Activated T-helper 2 cell treated with anti-CD3 and anti-CD28 coated beads, Interferon-gamma antibody, Interleukin-2, Interleukin-4, amounts not matched to agents 10 μg/mL and 5 μg/mL and 100 μg/mL, durations not matched to agents 14 hours and 24 hours and 36 hours (primary cell): ENCODE results near the gene ZNF285. TPM values are rescaled to one million over a fixed set of nuclear protein-coding genes. Genes with fewer than 3 reads are reported as not detected.
"Not testable (repeated sequence)": the region's sequence is repeated elsewhere in the genome, so short reads cannot be mapped to it uniquely, and the experiment has no call there.

Experiments used
- DNase-seq: peaks from one replicate; pipeline ENCODE4 v3.0.0; 2021; ENCODE audit warnings: low spot score
- H3K27ac Mint-ChIP-seq: one replicate; pipeline ENCODE4 v1.8.0; 2021; ENCODE audit warnings: mixed read lengths
- H3K27me3 Mint-ChIP-seq: one replicate; pipeline ENCODE4 v1.8.0; 2021; ENCODE audit warnings: low read depth, mixed read lengths
- H3K36me3 Mint-ChIP-seq: one replicate; pipeline ENCODE4 v1.8.0; 2021; ENCODE audit warnings: low read depth, mixed read lengths
- H3K4me1 Mint-ChIP-seq: one replicate; pipeline ENCODE4 v1.8.0; 2021; ENCODE audit warnings: low read depth, mixed read lengths
- H3K4me3 Mint-ChIP-seq: one replicate; pipeline ENCODE4 v1.8.0; 2021; ENCODE audit warnings: low read depth, mild to moderate bottlenecking, moderate library complexity, mixed read lengths
- H3K9me3 Mint-ChIP-seq: one replicate; pipeline ENCODE4 v1.8.0; 2021; ENCODE audit warnings: mixed read lengths
- intact Hi-C: fragments of 100-400 bp; cut with micrococcal nuclease; formaldehyde crosslinking; loops from one replicate; pipeline ENCODE4 v1.15.1; 2023
- total RNA-seq: library from RNA; stranded (reverse); gene quantifications from 2 replicates; pipeline ENCODE4 v1.2.3, GENCODE V29; 2022

The ZNF285 gene
- total RNA-seq, 1 donor from 2014 or later: not detected

- intact Hi-C loops: no loop called here
- no peaks in the 10 kb centered on the region for H3K4me1 Mint-ChIP-seq
- no peak overlapping the region for H3K4me3 Mint-ChIP-seq
- H3K9me3 Mint-ChIP-seq: peaks cover 62% of the 10 kb centered on the region
- H3K27me3 Mint-ChIP-seq: no peaks in the 10 kb centered on the region
- no peaks in the 10 kb centered on the region for H3K36me3 Mint-ChIP-seq
- no peak overlapping the region for H3K27ac Mint-ChIP-seq
- DNase-seq: no peak
Measured at GRCh38 chr19:44345959-44346358, 55.4 kb downstream of the ZNF285 start.

GRCh38 chr19:44344255-44344654, 57.2 kb downstream of the ZNF285 start:
- H3K27ac Mint-ChIP-seq: no peak overlapping the region
- no peaks in the 10 kb centered on the region for H3K36me3 Mint-ChIP-seq
- peaks cover 56% of the 10 kb centered on the region for H3K9me3 Mint-ChIP-seq
- H3K27me3 Mint-ChIP-seq: no peaks in the 10 kb centered on the region
- DNase-seq: no peak
- intact Hi-C loops: no loop called here
- no peaks in the 10 kb centered on the region for H3K4me1 Mint-ChIP-seq
- H3K4me3 Mint-ChIP-seq: no peak overlapping the region

- Mint-ChIP-seq H3K27ac (no peak overlapping the region), H3K4me3 (no peak overlapping the region), H3K36me3 (no peaks in the 10 kb centered on the region), H3K4me1 (no peaks in the 10 kb centered on the region), H3K9me3 (peaks cover 58% of the 10 kb centered on the region), H3K27me3 (no peaks in the 10 kb centered on the region)
- no peak for DNase-seq
- intact Hi-C loops: no loop called here
Measured at GRCh38 chr19:44341794-44342193, 59.6 kb downstream of the ZNF285 start.

GRCh38 chr19:44334639-44335038, 66.8 kb downstream of the ZNF285 start:
- DNase-seq, intact Hi-C loops, H3K27ac Mint-ChIP-seq, H3K36me3 Mint-ChIP-seq, H3K4me1 Mint-ChIP-seq, H3K4me3 Mint-ChIP-seq, H3K27me3 Mint-ChIP-seq: not testable (repeated sequence)
- peaks cover 76% of the 10 kb centered on the region for H3K9me3 Mint-ChIP-seq

Other genes starting within 250 kb of the ZNF285 start
- gene ZNF226, start 236.5 kb downstream of the ZNF285 start, total RNA-seq: 6.6 and 9.8 TPM in 2 replicates
- gene ZNF227, start 189.1 kb downstream of the ZNF285 start, total RNA-seq: 17.6 and 17.7 TPM in 2 replicates
- not detected in 2 replicates for gene ZNF233, start 141.7 kb downstream of the ZNF285 start, total RNA-seq
- 2.7 and 3.1 TPM in 2 replicates for gene ZNF235, start 96.6 kb downstream of the ZNF285 start, total RNA-seq
- gene ZNF112, start 44.9 kb downstream of the ZNF285 start, total RNA-seq: not detected in 2 replicates
- gene ZNF229, start 46.9 kb upstream of the ZNF285 start, total RNA-seq: 0.25 TPM in 1 of 2 replicates, not detected in the other
- gene ZNF180, start 98.9 kb upstream of the ZNF285 start, total RNA-seq: 7.3 and 8.3 TPM in 2 replicates
- not detected in 2 replicates for gene CEACAM20, start 128.1 kb upstream of the ZNF285 start, total RNA-seq
- not detected in 2 replicates for gene IGSF23, start 212.0 kb upstream of the ZNF285 start, total RNA-seq
- gene PVR, start 242.3 kb upstream of the ZNF285 start, total RNA-seq: 24.5 and 25.2 TPM in 2 replicates